Body of pancreas (tissue), 4 donors: Measurements from ENCODE around the gene PTPRN2.

Source experiments
- CTCF ChIP-seq, 7 experiments: fragments of 450-650 bp in 4 of 7; fragments of 200-600 bp in 3 of 7; sonication (generic) in 3 of 7; IDR thresholded peaks; one replicate each; pipeline ENCODE4 v1.5.1; 2016 to 2019; ENCODE audit warnings: antibody characterized with exemption in 7 of 7
- POLR2A ChIP-seq, 3 donors: fragments of 450-650 bp; IDR thresholded peaks; one replicate each; pipeline ENCODE4 v1.6.1; 2016; ENCODE audit warnings: antibody characterized with exemption in 3 of 3, mild to moderate bottlenecking in 2 of 3

GRCh38 chr7:158327012-158327411, 260.6 kb downstream of the PTPRN2 start:
- TF ChIP-seq POLR2A (IDR thresholded peaks at IDR 0.05) = no peak
- no peak for TF ChIP-seq CTCF (IDR thresholded peaks at IDR 0.05)
